ENCODE data around the gene MC1R.

The MC1R gene

GRCh38 chr16:89969741-89970410 lies 51.2 kb downstream of the MC1R start:
- in situ Hi-C loops (cut with MboI; ENCODE audit: low pct_unique_long_range_greater_than_20kb, low sequenced_read_pairs, unreplicated experiment), result no loop called here
- no peak for DNase-seq (ENCODE audit: low spot score)
- TF ChIP-seq CTCF (IDR thresholded peaks at IDR 0.05; ENCODE audit: extremely low read depth, insufficient read depth, missing control alignments), result no peak

All from GM13977 (cell line).